CD4-positive, alpha-beta T cell treated with Interleukin-17A for 1 hour (primary cell): Measurements from ENCODE around the gene PEAR1.
"Not testable (repeated sequence)": the region's sequence is repeated elsewhere in the genome, so short reads cannot be mapped to it uniquely, and the experiment has no call there.

Experiments used
- DNase-seq: peaks from one replicate; pipeline ENCODE4 v3.0.0-alpha.2; 2020

Gene PEAR1

DNA sequence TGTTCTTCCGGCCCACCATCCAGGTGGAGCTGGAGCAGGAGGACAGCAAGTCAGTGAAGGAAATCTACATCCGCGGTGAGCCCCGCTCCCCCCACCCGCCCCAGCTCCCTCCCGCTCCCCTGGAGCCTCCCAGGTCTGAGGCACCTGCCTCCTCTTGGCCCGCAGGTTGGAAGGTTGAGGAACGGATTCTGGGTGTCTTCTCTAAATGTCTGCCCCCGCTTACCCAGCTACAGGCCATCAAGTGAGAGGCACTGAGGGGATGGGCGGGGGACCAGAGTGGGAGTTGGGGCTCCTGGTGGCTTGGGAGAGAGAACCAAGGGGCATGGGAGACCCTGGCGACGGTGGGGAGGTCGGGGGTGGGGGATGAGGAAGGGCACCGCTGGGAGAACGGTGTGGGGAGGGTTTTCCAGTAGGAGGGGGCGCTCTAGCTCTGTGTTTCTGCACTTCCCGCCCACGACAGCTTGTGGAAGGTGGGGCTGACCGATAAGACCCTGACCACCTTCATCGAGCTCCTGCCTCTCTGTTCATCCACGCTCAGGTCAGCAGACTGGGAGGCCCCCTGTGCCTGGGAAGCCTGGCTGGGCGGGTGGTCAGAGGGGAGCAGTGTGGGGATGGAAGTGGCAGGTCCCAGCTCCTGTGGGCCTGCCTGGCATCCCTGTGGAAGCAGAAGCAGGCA is 31.1 kb downstream of the PEAR1 start:
- DNase-seq, result no peak

DNA sequence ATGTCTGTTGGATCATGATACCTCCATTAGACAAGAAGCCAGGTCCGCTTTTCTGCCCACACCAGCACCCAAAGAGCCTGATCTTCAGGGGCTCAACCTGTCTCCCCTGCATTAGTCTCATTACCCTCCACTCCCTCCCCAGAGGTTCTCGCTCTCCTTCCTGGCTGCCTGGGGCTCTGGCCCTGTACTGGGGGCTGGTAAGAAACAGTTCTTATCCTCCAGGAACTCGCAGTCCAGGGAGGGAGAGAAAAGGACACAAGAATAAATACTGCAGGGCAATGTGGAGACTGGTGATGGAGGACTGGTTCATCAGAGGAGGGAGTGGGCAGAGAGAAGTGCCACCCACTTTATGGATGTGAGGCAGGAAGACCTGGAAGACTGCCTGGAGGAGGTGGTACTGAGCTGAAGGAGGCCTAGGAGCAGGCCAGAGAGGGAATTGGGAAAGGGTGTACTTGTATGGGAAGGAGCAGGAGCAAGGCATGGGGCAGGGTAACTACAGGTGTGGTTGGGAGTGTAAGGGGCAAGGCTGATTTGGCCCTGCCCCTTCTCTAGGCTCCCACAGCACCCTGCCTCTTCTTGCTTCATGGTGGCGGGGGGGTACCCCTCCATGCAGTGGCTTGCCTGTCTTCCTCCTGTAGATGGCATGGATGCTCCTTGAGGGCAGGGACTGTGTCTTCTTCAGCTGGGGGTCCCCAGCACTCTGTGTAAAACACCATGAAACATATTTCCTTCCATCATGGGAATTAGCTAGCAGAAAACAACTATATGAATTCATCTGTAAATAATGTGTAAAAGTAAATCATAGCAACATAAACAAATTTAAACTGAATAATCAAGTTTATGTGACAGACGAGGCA is 31.9 kb downstream of the PEAR1 start:
- no peak for DNase-seq

DNA sequence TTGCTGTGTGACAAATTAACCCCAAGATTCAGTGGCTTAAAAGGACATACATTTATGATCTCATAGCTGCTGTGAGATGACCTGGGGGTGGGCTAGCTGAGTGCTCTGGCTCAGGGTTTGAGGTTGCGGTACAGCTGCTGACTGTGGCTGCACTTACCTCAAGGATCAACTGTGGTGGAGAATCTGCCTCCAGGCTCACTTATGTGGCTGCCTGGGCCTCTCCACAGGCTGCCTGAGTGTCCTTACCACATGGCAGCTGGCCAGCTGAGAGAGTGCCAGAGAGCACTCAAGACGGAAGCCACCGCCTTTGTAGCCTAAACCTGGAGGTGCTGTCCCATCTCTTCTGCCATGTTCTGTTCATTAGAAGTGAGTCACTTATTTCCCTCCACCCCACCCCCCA is 32.7 kb downstream of the PEAR1 start:
- no peak for DNase-seq

DNA sequence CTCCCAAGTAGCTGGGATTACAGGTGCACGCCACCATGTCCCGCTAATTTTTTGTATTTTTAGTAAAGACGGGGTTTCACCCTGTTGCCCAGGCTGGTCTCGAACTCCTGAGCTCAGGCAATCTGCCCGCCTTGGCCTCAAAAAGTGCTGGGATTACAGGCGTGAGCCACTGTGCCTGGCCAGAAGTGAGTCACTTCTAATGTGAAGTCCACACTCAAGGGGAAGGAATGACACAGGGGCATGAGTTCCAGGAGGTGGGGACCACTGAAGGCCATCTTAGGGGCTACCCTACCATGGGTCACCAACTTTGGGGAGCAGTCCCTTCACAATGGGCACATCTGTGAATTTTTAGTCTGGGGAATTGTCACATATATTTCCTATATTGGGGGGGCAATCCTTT is 33.2 kb downstream of the PEAR1 start:
- not testable (repeated sequence) for DNase-seq

DNA sequence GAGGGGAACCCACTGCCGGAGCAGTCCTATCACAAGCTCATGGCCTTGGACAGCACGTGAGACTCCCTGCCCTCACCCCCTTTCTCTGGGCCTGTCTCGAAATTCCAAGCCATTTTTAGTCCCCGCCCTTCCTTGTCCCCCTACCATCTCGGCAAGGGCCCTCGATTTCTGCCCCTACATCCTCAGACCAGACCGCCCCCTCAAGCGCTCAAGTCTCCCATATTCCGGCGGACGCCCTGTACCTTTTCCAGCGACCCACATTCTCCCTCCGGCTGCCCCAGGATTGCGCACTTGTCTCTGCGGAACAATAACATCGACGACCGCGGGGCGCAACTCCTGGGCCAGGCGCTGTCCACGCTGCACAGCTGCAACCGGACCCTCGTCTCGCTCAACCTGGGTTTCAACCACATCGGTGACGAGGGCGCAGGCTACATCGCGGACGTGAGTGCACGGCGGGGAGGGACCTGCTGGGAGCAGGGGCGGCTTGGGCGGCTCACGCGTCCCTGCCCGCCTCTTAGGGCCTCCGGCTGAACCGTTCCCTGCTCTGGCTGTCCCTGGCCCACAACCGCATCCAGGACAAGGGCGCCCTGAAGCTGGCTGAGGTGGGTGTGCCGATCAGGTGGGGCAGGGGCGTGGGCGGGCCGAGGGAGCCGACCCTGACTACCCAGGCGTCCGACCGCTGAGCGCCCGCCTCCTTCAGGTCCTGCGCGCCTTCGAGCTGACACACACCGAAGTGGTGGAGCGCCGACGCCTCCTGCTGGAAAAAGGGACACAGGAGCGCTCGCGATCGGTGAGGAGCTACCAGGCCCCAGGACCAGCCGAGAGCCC is 33.9 kb downstream of the PEAR1 start:
- DNase-seq, result peak; percentile 58

DNA sequence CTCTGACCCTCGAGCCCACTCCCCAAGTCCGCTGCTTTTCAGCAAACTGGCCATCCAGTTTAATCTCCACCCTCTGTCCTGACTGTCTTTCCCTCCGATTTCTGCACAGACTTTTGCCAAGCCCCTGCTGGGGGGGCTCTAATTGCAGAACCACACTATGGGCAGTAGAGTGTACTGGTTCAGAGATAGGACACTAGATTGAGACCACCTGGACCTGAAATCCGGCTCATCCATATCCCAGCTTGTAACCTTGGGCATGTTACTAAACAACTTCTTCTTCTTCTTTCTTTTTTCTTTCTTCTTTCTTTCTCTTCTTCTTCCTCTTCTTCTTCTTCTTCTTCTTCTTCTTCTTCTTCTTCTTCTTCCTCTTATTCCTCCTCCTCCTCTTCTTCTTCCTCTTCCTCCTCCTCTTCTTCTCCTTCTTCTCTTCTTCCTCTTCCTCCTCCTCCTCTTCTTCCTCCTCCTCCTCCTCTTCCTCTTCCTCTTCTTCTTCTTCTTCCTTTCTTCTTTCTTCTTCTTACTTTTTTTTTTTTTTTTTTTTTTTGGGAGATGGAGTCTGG is 34.6 kb downstream of the PEAR1 start:
- DNase-seq, result no peak

DNA sequence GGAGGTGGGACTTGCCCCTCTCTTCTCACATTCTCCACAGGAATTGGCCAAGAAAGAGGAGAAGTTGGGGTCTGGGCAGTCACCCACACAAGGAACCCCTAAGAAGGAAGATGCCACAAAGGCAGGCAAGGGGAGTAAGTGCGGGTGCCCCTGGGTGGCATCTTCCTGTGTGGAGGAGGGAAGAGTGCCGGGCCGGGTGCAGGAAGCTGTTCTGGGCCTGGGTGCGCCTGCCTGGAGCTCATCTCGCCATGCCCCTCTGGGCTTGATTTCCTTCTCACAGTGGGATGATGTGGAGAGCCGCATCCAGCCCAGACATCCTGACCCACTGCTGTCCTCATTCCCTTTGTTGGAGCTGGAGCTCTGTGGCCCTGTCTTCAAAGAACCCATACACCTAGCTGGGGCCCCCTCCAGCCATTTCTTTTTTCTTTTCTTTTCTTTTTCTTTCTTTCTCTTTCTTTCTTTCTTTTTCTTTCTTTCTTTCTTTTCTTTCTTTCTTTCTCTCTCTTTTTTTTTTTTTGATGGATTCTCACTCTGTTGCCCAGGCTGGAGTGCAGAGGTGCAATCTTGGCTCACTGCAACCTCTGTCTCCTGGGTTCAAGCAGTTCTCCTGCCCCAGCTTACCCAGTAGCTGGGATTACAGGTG is 36.2 kb downstream of the PEAR1 start:
- DNase-seq, result no peak

DNA sequence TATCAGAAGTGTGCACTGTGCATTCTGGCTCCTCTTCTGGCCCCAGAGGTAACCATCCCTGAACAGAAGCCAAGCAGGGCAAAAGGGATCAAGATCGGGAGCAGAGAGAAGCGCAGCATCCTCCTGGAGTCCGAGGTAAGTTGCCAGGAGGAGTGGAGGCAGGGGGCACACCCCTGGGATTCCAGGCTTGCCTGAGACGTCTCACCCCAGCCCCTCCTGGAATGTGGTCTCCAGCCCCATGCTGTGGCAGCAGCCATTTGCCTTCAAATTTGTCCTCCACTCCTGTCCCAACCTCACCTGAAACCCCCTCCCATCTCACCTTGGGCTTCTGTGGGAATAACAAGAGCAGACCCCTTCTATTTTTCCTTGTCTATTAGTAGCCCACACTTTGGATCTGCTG is 37.0 kb downstream of the PEAR1 start:
- no peak for DNase-seq

DNA sequence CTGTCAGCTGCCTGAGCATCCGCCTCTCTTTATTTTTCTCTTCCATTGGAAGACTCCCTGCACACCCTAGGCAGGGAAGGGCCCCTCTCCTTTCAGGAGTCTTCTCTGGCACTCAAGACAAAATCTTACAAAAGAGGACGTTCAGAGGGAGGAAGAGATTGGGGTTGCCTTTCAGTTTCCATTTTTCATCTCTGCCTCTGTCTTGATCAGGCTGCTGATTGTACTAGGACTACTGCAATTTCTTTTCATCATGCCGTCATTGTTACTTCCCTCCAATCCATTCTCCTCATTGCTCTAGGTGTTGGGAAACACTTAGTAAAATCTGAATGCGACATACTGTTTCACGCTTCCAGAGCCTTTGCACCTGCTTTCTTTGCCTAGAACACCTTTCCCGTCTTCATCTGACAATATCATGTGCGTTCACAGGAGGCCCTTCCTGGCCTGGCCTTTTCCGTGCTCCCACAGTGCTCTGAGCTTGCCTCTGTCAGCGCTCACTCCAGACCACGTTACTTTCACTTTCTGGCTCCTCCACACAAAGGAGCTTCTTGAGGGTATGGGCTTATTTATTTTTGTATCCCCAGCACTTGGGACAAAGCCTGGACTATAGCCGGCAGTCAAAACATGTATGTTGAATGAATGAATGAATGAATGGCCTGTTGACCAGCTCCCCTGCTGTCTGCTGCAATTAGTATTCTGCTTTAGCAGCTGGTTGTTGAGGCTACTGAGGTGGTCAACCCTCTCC is 37.9 kb downstream of the PEAR1 start:
- DNase-seq, result no peak

DNA sequence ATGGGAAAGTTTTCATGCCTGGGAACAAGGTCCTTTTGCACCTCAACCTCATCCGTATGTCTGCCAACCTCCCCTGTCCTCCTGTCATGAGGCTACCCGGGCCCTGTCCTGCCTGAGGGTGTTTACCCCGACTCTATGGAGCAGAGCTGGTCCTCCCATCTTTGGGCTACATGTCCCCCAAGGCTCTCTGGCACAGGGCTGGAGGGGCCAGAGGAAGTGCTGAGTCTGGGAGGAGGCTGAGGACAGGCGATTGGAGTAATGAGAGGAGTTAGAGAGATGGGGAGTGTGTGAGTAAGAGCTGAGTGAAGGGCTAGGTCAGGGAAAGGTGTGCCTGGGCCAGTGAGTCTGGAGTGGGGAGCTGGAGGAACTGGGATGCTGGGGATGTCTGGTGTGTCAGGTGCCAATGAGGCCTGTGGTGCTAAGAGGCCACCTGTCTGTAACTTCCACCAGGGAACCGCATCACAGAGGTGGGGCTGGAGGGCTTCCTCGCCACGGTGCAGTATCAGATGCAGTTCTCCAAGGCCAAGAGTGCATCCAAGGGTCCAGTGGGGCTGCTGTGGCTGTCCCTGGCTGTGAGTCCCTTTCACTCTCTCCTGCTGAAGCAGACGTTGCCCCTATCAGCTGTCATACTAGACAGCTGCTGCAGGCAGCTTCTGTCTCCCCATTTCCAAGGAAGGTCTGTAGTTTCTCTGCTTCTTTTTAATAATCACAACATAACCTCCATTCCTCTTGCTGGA is 38.6 kb downstream of the PEAR1 start:
- DNase-seq, result no peak

DNA sequence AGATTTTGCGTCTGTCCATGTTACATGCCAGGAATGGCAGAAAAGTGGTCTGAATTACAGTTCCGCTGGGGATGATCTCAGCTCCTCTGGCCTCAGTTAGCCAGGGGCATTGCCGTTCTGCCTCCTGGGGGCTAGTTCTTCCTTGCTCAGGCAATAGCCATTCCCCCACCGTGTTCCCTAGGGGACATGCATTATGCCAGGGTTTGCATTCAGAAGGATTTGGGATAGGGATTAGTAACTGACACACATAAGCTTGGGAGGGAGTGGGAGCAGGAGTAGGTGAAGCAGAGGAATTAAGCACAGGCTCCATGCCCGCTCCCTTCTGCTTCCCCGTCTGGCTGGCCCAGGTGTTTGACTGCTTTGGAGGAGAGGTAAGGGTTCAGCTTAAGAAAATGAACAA is 39.6 kb downstream of the PEAR1 start:
- no peak for DNase-seq

DNA sequence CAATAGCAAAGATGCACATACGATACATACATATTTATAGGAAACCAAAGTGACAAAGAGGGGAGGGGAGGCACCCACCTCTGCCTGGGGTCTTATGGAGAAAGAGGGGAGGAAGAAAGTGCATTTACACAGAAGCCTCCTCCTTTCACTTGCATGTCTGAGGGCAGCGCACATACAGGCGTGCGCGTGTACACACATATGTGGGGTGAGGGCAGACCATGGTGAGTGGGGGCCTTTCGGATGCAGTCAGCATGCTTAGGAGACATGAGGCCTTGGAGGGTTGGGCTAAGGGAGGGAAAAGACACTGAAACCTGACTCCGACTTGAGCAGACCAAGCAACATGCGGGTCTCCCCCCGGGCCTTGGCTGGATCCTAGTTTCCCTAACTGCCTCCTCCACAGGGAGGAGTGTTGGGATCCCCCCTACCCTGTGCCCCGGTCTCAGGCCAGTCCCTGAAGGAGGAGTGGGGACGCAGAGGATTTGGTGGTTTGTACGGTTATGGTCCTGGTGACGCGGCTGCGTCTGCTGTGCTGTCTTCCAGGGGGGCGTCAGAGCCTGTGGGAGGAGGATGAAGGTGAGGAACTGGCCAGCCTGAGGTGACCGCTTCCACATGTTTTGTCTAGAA is 42.1 kb downstream of the PEAR1 start:
- DNase-seq, result no peak

DNA sequence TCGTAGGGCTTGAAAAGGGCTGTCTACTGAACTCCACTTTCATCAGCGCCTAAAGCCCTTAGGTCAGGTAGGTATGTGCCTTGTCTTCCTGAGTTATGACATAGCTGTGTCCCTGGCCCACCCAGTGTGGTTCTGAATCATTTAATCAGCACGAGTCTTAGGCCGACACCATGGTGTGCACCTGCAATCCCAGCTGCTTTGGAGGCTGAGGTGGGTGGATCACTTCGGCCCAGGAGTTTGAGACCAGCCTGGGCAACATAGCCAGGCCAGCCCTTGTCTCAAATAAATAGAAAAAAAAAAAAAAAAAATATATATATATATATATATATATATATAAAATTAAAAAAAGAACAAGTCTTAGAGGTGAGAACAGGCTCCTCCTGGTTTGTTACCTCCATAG is 42.7 kb downstream of the PEAR1 start:
- DNase-seq, result no peak

DNA sequence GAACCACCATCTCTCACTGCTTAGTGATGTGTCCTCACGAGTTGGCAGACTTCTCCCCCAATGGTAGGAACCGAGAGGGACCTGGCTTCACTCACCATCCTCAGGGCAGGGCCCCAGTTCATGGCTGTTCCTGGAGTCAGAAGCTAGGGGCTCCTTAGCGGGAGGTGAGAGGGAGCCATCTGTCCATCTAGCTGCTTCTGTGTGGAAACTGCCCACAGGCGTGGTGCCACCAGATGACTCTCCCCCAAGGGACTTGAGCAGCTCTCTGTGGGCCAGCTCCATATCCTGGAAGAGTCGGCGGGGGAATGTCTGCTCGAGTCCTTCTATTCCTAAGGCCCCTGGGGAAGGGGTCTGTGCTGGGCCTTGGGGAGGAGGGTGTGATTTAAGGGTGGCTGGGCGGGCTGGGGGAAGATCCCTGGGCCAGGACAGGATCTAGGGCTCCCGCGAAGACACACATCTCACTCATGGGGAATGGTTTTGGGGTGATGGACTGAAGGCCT is 43.3 kb downstream of the PEAR1 start:
- DNase-seq, result no peak

DNA sequence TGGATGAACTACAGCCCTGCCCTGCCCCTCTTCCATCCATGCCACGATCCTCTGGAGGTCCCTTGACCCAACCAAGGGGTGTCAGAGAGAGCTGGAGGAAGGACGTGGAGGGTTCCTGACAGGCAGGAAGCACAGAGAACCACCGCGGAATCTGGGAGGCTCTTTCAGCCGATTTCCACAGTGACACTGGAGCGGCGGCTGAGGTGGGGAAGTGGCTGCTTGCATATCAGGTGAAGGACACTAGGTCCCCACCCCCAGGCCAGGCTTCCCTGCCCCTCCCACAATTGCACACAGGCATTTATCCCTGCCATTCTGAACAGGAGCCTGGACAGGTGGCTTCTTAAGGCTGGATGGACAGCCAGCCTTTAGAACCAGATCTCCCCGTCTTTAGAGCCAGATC is 44.4 kb downstream of the PEAR1 start:
- DNase-seq, result no peak

DNA sequence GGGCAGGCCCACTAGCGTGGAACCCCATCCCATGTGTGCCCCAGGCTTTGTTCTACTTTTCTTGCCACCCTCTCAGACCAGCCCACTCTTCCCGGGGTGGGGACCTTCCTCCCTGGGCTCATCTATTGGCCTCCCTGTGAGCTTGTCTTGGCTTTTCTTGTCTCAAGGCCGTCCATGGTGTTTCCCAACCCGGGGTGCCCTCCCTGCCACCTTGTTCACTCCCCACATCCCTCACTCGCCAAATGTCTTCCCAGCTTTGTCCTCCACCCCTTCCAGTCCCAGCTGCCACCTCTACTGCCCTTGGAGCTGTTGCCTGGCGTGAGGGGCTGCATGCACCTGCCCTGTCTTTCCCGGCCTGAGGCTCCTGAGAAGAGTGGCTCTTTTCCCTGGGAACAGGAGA is 45.3 kb downstream of the PEAR1 start:
- no peak for DNase-seq

DNA sequence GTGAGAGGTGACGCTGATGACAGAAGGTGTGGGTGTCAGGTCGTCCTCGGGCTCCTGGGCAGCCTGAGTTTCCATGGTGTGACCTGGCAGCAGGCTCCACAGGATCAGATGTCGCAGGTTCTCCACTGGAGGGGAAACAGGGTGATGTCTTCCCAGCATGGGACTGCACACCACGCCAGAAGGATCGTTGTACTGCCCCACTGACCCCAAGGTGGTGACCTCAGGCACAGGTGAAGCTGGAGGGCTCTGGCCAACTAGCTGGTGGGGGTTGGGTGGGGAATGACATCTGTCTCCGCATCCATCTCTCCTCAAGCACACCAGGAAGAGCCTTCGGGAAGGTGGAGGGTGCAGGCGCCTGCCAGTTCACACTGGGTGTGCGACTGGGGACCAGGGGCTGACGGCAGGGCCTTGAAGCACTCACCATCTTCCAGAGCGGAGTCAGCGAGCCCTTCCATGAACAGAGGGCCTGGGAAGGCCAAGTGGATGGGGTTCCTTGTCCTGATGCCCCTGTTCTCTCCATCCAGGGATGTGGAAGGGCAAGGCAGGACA is 46.3 kb downstream of the PEAR1 start:
- no peak for DNase-seq

DNA sequence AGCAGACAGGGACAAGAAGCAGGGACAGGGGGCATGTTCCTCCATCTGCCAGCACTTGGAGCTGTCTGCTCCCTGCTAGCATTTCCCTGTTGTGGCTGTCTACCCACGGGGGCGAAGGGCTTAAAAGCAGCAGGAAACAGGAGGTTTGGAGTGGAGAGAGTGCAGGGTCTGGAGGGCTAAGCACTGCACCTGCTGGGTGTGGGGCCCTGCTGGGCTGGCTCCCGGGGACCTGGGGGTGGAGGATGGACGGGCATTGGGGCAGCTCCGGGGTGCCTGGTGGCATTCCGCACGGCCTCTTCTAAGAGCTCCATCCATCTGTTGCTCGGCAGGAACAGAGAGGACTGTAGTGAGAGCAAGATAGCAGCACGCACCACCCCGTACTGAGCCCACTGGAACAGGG is 48.2 kb downstream of the PEAR1 start:
- no peak for DNase-seq

DNA sequence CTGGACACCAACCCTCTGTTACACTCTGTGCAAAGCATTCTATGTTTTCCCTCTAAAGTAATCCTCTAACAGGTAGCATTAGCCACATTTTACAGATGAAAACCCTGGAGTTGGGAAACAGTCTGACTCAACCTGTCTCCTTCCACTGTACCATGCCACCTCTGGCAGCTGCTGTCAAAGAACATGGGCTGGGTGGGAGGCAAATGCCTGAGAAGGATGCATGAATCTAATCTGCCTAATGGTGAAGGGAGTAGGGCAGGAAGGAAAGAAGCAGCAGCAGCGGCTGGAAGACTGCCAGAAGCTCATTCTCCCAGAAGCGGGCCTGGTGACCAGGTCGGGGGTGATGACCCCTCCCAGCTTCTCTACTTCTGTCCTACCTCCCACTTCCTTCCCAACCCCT is 48.7 kb downstream of the PEAR1 start:
- no peak for DNase-seq

DNA sequence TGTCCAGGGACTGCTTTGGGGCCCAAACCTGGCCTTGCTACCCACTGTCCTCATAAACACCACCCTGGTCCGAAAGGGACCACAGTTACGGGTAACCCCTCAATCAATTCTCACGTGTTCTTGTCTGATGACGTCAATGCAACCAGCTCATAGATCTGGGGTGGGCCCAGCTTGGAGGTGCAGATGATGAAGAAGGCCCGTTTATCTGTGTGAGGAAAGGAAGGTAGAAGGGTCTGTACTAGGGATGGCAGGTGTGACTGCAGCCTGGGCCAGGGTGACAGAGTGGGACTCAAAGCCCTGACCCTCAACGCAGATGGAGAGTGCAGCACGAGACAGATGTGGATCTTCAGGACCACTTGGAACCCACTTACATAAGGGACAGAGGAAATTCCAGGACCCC is 49.1 kb downstream of the PEAR1 start:
- no peak for DNase-seq
